IMR-90 (cell line): ENCODE data around the gene RFK. TPM values are rescaled to one million over a fixed set of nuclear protein-coding genes. Genes with fewer than 3 reads are reported as not detected.

Experiments used
- ATAC-seq: fragments of 200-7000 bp; cut with Tn5 transposase; 2 replicates; pipeline ENCODE4 v1.9.1; 2020; ENCODE audit warnings: low read depth, mild to moderate bottlenecking, moderate library complexity
- BruUV-seq: library from RNA; stranded (reverse); fragments of 400-500 nt; replicated peaks from 2 replicates; lab custom pipeline; 2021; lab: Mats Ljungman, UMichigan
- CTCF ChIA-PET: fragments of 300-600 bp; formaldehyde crosslinking; extraction: SDS; loops from one replicate; lab custom pipeline; 2021; ENCODE audit warnings: antibody characterized with exemption; lab: Yijun Ruan, JAX
- POLR2A ChIA-PET: fragments of 300-600 bp; sonication (Branson Sonifier 250); formaldehyde crosslinking; loops from one replicate; lab custom pipeline; 2022; ENCODE audit warnings: antibody characterized with exemption; ENCODE audit not compliant: unreplicated experiment; lab: Charles Lee
- DNase-seq: peaks from one replicate; pipeline ENCODE4 v3.0.0; 2013
- H2AFZ ChIP-seq: replicated peaks from 2 replicates; pipeline ENCODE3; 2013; ENCODE audit warnings: low read length, mild to moderate bottlenecking; ENCODE audit not compliant: poor library complexity
- H2AK5ac ChIP-seq: 2 replicates; pipeline ENCODE4 v1.6.1; 2013; ENCODE audit warnings: low read depth, low read length, inconsistent platforms
- H2AK9ac ChIP-seq: replicated peaks from 2 replicates; pipeline ENCODE3; 2013; ENCODE audit warnings: mild to moderate bottlenecking, low read depth, low read length, moderate library complexity; ENCODE audit not compliant: poor library complexity
- H2BK120ac ChIP-seq: 2 replicates; pipeline ENCODE4 v1.6.1; 2013; ENCODE audit warnings: low read depth, low read length, inconsistent platforms
- H2BK15ac ChIP-seq: 3 replicates; pipeline ENCODE4 v1.6.1; 2013; ENCODE audit warnings: low read depth, low read length, inconsistent platforms
- H2BK20ac ChIP-seq: 2 replicates; pipeline ENCODE4 v1.6.1; 2013; ENCODE audit warnings: low read depth, mild to moderate bottlenecking, inconsistent platforms, low read length, moderate library complexity
- H2BK5ac ChIP-seq: 2 replicates; pipeline ENCODE4 v1.6.1; 2013; ENCODE audit warnings: mild to moderate bottlenecking, low read depth, low read length, inconsistent platforms; ENCODE audit not compliant: poor library complexity, severe bottlenecking
- H3K14ac ChIP-seq: replicated peaks from 2 replicates; pipeline ENCODE4 v1.6.1; 2013; ENCODE audit warnings: low read depth, low read length, inconsistent platforms
- H3K18ac ChIP-seq: 2 replicates; pipeline ENCODE4 v1.6.1; 2013; ENCODE audit warnings: low read depth, low read length, control low read depth
- H3K23ac ChIP-seq: 2 replicates; pipeline ENCODE4 v1.6.1; 2013; ENCODE audit warnings: low read depth, low read length, inconsistent platforms
- H3K27ac ChIP-seq: 2 replicates; pipeline ENCODE4 v1.5.1; 2013; ENCODE audit warnings: mild to moderate bottlenecking, control low read depth, low read length; ENCODE audit not compliant: insufficient read depth
- H3K27me3 ChIP-seq: 2 replicates; pipeline ENCODE4 v1.6.1; 2013; ENCODE audit warnings: low read length; ENCODE audit not compliant: control insufficient read depth, insufficient read depth
- H3K36me3 ChIP-seq: 2 replicates; pipeline ENCODE4 v1.6.1; 2013; ENCODE audit warnings: low read length, mixed read lengths; ENCODE audit not compliant: control insufficient read depth, insufficient read depth
- H3K4ac ChIP-seq: 2 replicates; pipeline ENCODE4 v1.6.1; 2013; ENCODE audit warnings: low read depth, low read length, inconsistent platforms
- H3K4me1 ChIP-seq: 2 replicates; pipeline ENCODE4 v1.6.1; 2013; ENCODE audit warnings: low read length, mixed read lengths; ENCODE audit not compliant: control insufficient read depth, insufficient read depth
- H3K4me2 ChIP-seq: 2 replicates; pipeline ENCODE4 v1.6.1; 2013; ENCODE audit warnings: low read depth, mild to moderate bottlenecking, control low read depth, low read length, moderate library complexity
- H3K4me3 ChIP-seq: 2 replicates; pipeline ENCODE4 v1.5.1; 2013; ENCODE audit warnings: low read depth, mild to moderate bottlenecking, control low read depth, low read length, moderate library complexity; ENCODE audit not compliant: insufficient read depth
- H3K56ac ChIP-seq: 2 replicates; pipeline ENCODE4 v1.6.1; 2013; ENCODE audit warnings: low read length, inconsistent platforms; ENCODE audit not compliant: insufficient read depth; ENCODE audit errors: extremely low read depth
- H3K79me1 ChIP-seq, 2 experiments: 2 replicates each; pipeline ENCODE4 v1.6.1; 2013; ENCODE audit warnings: low read length in 2 of 2, inconsistent platforms in 1 of 2, low read depth in 1 of 2
- H3K9ac ChIP-seq: 2 replicates; pipeline ENCODE4 v1.6.1; 2013; ENCODE audit warnings: low read depth, low read length, control low read depth
- H3K9me1 ChIP-seq: 2 replicates; pipeline ENCODE4 v1.6.1; 2013; ENCODE audit warnings: low read length, inconsistent platforms; ENCODE audit not compliant: insufficient read depth
- H3K9me3 ChIP-seq: 2 replicates; pipeline ENCODE4 v1.6.1; 2013; ENCODE audit warnings: low read length; ENCODE audit not compliant: control insufficient read depth, insufficient read depth
- H4K20me1 ChIP-seq: 2 replicates; pipeline ENCODE4 v1.6.1; 2013; ENCODE audit warnings: low read length, inconsistent platforms; ENCODE audit not compliant: insufficient read depth
- H4K5ac ChIP-seq: 2 replicates; pipeline ENCODE4 v1.6.1; 2013; ENCODE audit warnings: mild to moderate bottlenecking, low read depth, low read length, control low read depth
- H4K8ac ChIP-seq, 2 experiments: 2 replicates each; pipeline ENCODE4 v1.6.1; 2013; ENCODE audit warnings: low read depth in 2 of 2, low read length in 2 of 2, control low read depth in 1 of 2, inconsistent platforms in 1 of 2
- H4K91ac ChIP-seq: 2 replicates; pipeline ENCODE4 v1.6.1; 2013; ENCODE audit warnings: low read depth, low read length, inconsistent platforms; ENCODE audit not compliant: insufficient read depth
- BHLHE40 ChIP-seq: fragments of 150-350 bp; IDR thresholded peaks from 2 replicates; pipeline ENCODE4 v1.6.1; 2016; ENCODE audit warnings: mild to moderate bottlenecking, low read depth, low read length
- CHD1 ChIP-seq: IDR thresholded peaks from 2 replicates; pipeline ENCODE4 v1.6.1; 2012; ENCODE audit warnings: low read depth, low read length, improper control_type of control experiment
- FOS ChIP-seq: fragments of 150-350 bp; IDR thresholded peaks from 2 replicates; pipeline ENCODE4 v1.6.1; 2016; ENCODE audit warnings: low read depth, low read length
- MAZ ChIP-seq: IDR thresholded peaks from 2 replicates; pipeline ENCODE4 v1.6.1; 2012; ENCODE audit warnings: low read depth, mild to moderate bottlenecking, low read length, improper control_type of control experiment, moderate library complexity, borderline replicate concordance
- NFE2L2 ChIP-seq: fragments of 150-350 bp; IDR thresholded peaks from 2 replicates; pipeline ENCODE4 v1.6.1; 2016; ENCODE audit warnings: low read depth, mild to moderate bottlenecking, low read length
- POLR2A ChIP-seq: IDR thresholded peaks from 2 replicates; pipeline ENCODE4 v1.6.1; 2012; ENCODE audit warnings: mild to moderate bottlenecking, low read depth, low read length
- RCOR1 ChIP-seq: IDR thresholded peaks from 2 replicates; pipeline ENCODE4 v1.6.1; 2012; ENCODE audit warnings: mild to moderate bottlenecking, low read length, improper control_type of control experiment; ENCODE audit not compliant: insufficient replicate concordance
- RFX5 ChIP-seq: IDR thresholded peaks from 2 replicates; pipeline ENCODE4 v1.8.0; 2012; ENCODE audit warnings: low read depth, mild to moderate bottlenecking, low read length, moderate library complexity
- SMC3 ChIP-seq: fragments of 150-350 bp; IDR thresholded peaks from 2 replicates; pipeline ENCODE4 v1.6.1; 2016; ENCODE audit warnings: low read depth, mild to moderate bottlenecking, antibody characterized with exemption, low read length, moderate library complexity
- WGBS, 2 experiments: methylation state at CpG; one replicate each; pipeline versions ENCODE4 v1.1.5 to v1.1.7; 2013; ENCODE audit warnings: missing lambda C conversion rate in 2 of 2; ENCODE audit not compliant: insufficient read length in 1 of 2; ENCODE audit errors: extremely low coverage in 2 of 2; 5-methylcytosine and 5-hydroxymethylcytosine counted together
- dilution Hi-C: fragments of 300-500 bp; cut with HindIII; formaldehyde crosslinking; loops from one replicate; pipeline ENCODE4 v1.14.3; 2018; ENCODE audit warnings: low sequenced_read_pairs; ENCODE audit not compliant: unreplicated experiment
- in situ Hi-C: fragments of 300-500 bp; cut with MboI; formaldehyde crosslinking; loops from 3 replicates; pipeline ENCODE4 v1.14.3; 2019; ENCODE audit warnings: low sequenced_read_pairs, inconsistent platforms, mixed read lengths
- intact Hi-C: fragments of 100-400 bp; cut with micrococcal nuclease; formaldehyde crosslinking; loops from 2 replicates; pipeline ENCODE4 v1.10.0; 2022
- polyA plus RNA-seq, 3 experiments: library from polyadenylated mRNA; depleted of rRNA; stranded (reverse); fragments of >200 nt; gene quantifications; 2 replicates each; pipeline ENCODE4 v1.2.3, GENCODE V29; 2012; ENCODE audit warnings: low replicate concordance in 1 of 3
- total RNA-seq: library from RNA; depleted of rRNA; stranded (reverse); fragments of >200 nt; gene quantifications from 2 replicates; pipeline ENCODE4 v1.2.3, GENCODE V29; 2012
- TF ChIP-seq, protein P1 (sequence below): fragments of 150-350 bp; IDR thresholded peaks from 2 replicates; pipeline ENCODE4 v1.6.1; 2016; ENCODE audit warnings: low read depth, mild to moderate bottlenecking, low read length, moderate library complexity, borderline replicate concordance
- TF ChIP-seq, protein P2 (sequence below): fragments of 150-350 bp; IDR thresholded peaks from 2 replicates; pipeline ENCODE4 v1.6.1; 2017; ENCODE audit warnings: mild to moderate bottlenecking, antibody characterized with exemption, low read length, low read depth
- TF ChIP-seq, protein P3 (sequence below): conservative IDR thresholded peaks from 2 replicates; pipeline ENCODE4 v1.5.1; 2012; ENCODE audit warnings: mild to moderate bottlenecking, low read depth, low read length, improper control_type of control experiment

Gene RFK
- total and polyA plus RNA-seq, 2 of the 4 experiments (the other 2 are of a cell fraction), result 10.3 to 13.8 TPM

DNA sequence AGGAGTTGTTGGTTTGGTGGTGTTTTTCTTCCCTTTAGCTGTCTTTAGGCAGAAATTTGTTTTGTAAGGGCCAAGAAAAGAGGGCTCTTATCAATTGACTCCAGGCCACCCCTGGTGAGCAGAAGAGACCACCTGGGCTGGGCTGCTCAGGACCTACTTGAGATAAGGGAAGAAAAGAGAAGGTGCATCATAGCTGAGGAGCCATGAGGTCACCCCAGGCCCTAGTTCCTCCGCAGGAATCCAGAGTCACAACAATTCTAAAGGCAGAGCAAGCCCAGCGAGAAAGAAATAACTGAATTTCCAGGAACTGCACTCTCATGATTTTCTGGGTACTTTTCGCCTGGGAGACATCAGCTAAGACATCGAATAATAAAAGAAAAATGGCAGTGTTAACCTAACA is 34.9 kb downstream of the RFK start:
- Histone ChIP-seq H4K5ac (no peak overlapping the region), H3K4me2 (no peak overlapping the region), H2BK20ac (no peak overlapping the region), H2BK15ac (no peak overlapping the region), H3K9me1 (no peaks in the 10 kb centered on the region), H3K9ac (no peak overlapping the region), H4K8ac (no peak overlapping the region), H2BK5ac (no peak overlapping the region), H4K91ac (no peak overlapping the region), H3K18ac (no peak overlapping the region), H3K14ac (no peak overlapping the region), H3K4me1 (no peaks in the 10 kb centered on the region), H3K4ac (no peak overlapping the region), H3K23ac (no peak overlapping the region), H3K56ac (no peak overlapping the region), H3K4me3 (no peak overlapping the region), H4K20me1 (no peaks in the 10 kb centered on the region), H2AK5ac (no peak overlapping the region), H2AK9ac (no peak overlapping the region), H3K27ac (no peak overlapping the region), H3K9me3 (no peaks in the 10 kb centered on the region), H3K36me3 (no peaks in the 10 kb centered on the region), H2BK120ac (no peak overlapping the region), H3K27me3 (peaks cover 11% of the 10 kb centered on the region), H2AFZ (no peak overlapping the region), H3K79me1 (no peaks in the 10 kb centered on the region)
- ChIA-PET POLR2A (no interaction called here), CTCF (interaction anchor here (0.6 kb wide), 1 partner anchor 57 kb away, joined by 4 read pairs; no protein-coding TSS in a partner anchor)
- 88% methylated on average over 1 of the region's 4 CpGs; no CpG with 5 or more reads in 1 of the 2 experiments for WGBS, 2 experiments
- intact Hi-C loops, result no loop called here
- ATAC-seq (no peak), DNase-seq (no peak)
- dilution Hi-C loops, result no loop called here
- in situ Hi-C loops, result no loop called here
- no TSS peak for BruUV-seq
- TF ChIP-seq RFX5, result no peak
- TF ChIP-seq BHLHE40, result no peak
- TF ChIP-seq RCOR1, result no peak
- TF ChIP-seq POLR2A, result no peak
- TF ChIP-seq, protein P1, sequence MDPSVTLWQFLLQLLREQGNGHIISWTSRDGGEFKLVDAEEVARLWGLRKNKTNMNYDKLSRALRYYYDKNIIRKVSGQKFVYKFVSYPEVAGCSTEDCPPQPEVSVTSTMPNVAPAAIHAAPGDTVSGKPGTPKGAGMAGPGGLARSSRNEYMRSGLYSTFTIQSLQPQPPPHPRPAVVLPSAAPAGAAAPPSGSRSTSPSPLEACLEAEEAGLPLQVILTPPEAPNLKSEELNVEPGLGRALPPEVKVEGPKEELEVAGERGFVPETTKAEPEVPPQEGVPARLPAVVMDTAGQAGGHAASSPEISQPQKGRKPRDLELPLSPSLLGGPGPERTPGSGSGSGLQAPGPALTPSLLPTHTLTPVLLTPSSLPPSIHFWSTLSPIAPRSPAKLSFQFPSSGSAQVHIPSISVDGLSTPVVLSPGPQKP, result no peak
- TF ChIP-seq NFE2L2, result no peak
- no peak for TF ChIP-seq SMC3
- TF ChIP-seq, protein P2, sequence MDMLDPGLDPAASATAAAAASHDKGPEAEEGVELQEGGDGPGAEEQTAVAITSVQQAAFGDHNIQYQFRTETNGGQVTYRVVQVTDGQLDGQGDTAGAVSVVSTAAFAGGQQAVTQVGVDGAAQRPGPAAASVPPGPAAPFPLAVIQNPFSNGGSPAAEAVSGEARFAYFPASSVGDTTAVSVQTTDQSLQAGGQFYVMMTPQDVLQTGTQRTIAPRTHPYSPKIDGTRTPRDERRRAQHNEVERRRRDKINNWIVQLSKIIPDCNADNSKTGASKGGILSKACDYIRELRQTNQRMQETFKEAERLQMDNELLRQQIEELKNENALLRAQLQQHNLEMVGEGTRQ, result no peak
- TF ChIP-seq MAZ, result no peak
- TF ChIP-seq CHD1, result no peak
- TF ChIP-seq, protein P3, sequence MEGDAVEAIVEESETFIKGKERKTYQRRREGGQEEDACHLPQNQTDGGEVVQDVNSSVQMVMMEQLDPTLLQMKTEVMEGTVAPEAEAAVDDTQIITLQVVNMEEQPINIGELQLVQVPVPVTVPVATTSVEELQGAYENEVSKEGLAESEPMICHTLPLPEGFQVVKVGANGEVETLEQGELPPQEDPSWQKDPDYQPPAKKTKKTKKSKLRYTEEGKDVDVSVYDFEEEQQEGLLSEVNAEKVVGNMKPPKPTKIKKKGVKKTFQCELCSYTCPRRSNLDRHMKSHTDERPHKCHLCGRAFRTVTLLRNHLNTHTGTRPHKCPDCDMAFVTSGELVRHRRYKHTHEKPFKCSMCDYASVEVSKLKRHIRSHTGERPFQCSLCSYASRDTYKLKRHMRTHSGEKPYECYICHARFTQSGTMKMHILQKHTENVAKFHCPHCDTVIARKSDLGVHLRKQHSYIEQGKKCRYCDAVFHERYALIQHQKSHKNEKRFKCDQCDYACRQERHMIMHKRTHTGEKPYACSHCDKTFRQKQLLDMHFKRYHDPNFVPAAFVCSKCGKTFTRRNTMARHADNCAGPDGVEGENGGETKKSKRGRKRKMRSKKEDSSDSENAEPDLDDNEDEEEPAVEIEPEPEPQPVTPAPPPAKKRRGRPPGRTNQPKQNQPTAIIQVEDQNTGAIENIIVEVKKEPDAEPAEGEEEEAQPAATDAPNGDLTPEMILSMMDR, result no peak
- no peak for TF ChIP-seq FOS
